ENCODE results near the gene IL16.

DNA sequence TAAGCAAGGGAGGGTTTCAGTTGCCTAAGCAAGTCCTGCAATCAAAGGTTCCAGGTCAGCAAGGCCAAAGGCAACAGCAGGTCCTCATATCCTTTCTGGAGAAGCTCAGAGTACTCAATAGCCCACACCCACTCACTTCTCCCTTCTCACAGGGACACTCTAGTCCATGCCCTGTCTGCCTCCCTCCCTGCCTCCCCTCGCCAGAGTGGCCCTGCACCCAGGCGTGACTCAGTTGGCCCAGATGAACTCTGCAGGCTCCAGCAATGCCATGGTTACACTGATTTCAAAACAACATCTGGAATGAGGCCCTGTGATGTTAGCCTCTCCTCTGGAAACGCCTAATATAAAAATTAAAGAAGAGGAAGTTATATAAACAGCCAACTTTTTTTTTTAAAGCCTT, 32.9 kb downstream of the IL16 start:
- TF ChIP-seq, protein P1, sequence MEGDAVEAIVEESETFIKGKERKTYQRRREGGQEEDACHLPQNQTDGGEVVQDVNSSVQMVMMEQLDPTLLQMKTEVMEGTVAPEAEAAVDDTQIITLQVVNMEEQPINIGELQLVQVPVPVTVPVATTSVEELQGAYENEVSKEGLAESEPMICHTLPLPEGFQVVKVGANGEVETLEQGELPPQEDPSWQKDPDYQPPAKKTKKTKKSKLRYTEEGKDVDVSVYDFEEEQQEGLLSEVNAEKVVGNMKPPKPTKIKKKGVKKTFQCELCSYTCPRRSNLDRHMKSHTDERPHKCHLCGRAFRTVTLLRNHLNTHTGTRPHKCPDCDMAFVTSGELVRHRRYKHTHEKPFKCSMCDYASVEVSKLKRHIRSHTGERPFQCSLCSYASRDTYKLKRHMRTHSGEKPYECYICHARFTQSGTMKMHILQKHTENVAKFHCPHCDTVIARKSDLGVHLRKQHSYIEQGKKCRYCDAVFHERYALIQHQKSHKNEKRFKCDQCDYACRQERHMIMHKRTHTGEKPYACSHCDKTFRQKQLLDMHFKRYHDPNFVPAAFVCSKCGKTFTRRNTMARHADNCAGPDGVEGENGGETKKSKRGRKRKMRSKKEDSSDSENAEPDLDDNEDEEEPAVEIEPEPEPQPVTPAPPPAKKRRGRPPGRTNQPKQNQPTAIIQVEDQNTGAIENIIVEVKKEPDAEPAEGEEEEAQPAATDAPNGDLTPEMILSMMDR (IDR thresholded peaks at IDR 0.05 in 2 of 3, conservative IDR thresholded peaks at IDR 0.05 in 1 of 3; ENCODE audit: borderline replicate concordance in 1 of 3, insufficient read depth in 1 of 3, low read depth in 2 of 3, low read length in 2 of 3) = no peak
- TF ChIP-seq CEBPB (IDR thresholded peaks at IDR 0.05; ENCODE audit: low read depth) = no peak
- no peak for TF ChIP-seq JUND (IDR thresholded peaks at IDR 0.05)
- TF ChIP-seq EZH2phosphoT487 (IDR thresholded peaks at IDR 0.05; ENCODE audit: borderline replicate concordance) = no peak
- no peak for TF ChIP-seq POLR2A (IDR thresholded peaks at IDR 0.05; ENCODE audit: borderline replicate concordance, extremely low read depth, insufficient read depth, insufficient read length)
- no peak for TF ChIP-seq POLR2AphosphoS5 (IDR thresholded peaks at IDR 0.05; ENCODE audit: low read depth, low read length)
- no peak for TF ChIP-seq REST (IDR thresholded peaks at IDR 0.05; ENCODE audit: low read depth)

Measured in HCT116 (cell line).